CD14-positive monocyte (primary cell): ENCODE data around the gene ZNF281. TPM values are rescaled to one million over a fixed set of nuclear protein-coding genes. Genes with fewer than 3 reads are reported as not detected.

Experiments
- DNase-seq, 3 donors: peaks; one replicate each; pipeline ENCODE4 v3.0.0-alpha.2; 2011 to 2022
- H2AFZ ChIP-seq: 2 replicates; pipeline ENCODE4 v1.6.0; 2012; ENCODE audit warnings: mild to moderate bottlenecking, low read depth, low read length, inconsistent platforms; ENCODE audit not compliant: insufficient read depth, poor library complexity, severe bottlenecking
- H3K27ac ChIP-seq, 2 donors: 1 replicate in 1 of 2; 2 replicates in 1 of 2; pipeline ENCODE4 v1.5.1; 2012 to 2013; ENCODE audit warnings: low read length in 2 of 2, control low read depth in 1 of 2, inconsistent platforms in 1 of 2, low read depth in 1 of 2, mild to moderate bottlenecking in 1 of 2
- H3K27me3 ChIP-seq, 2 donors: one replicate each; pipeline versions ENCODE4 v1.6.0 to v1.6.1; 2011 to 2013; ENCODE audit warnings: low read length in 2 of 2; ENCODE audit not compliant: control insufficient read depth in 2 of 2, insufficient read depth in 2 of 2
- H3K36me3 ChIP-seq, 2 donors: replicated peaks in 1 of 2; 1 replicate in 1 of 2; 2 replicates in 1 of 2; pipeline versions ENCODE4 v1.5.1 to v1.6.1; 2012 to 2013; ENCODE audit warnings: low read length in 2 of 2, control low read depth in 1 of 2, inconsistent platforms in 1 of 2, mild to moderate bottlenecking in 1 of 2; ENCODE audit not compliant: insufficient read depth in 2 of 2, control insufficient read depth in 1 of 2
- H3K4me1 ChIP-seq, 2 donors: 1 replicate in 1 of 2; 2 replicates in 1 of 2; pipeline versions ENCODE4 v1.5.1 to v1.6.1; 2012 to 2013; ENCODE audit warnings: low read length in 2 of 2, control low read depth in 1 of 2, inconsistent platforms in 1 of 2, mild to moderate bottlenecking in 1 of 2, moderate library complexity in 1 of 2; ENCODE audit not compliant: insufficient read depth in 2 of 2, control insufficient read depth in 1 of 2
- H3K4me2 ChIP-seq: replicated peaks from 2 replicates; pipeline ENCODE3; 2012; ENCODE audit warnings: low read length, moderate library complexity, mild to moderate bottlenecking; ENCODE audit not compliant: poor library complexity, severe bottlenecking; ENCODE audit errors: extremely low read depth
- H3K4me3 ChIP-seq, 3 experiments: fragments of 200-600 bp in 1 of 3; sonication (generic) in 1 of 3; replicated peaks in 1 of 3; 1 replicate in 2 of 3; 2 replicates in 1 of 3; pipeline ENCODE4 v1.5.1; 2011 to 2013; ENCODE audit warnings: low read length in 3 of 3, mild to moderate bottlenecking in 3 of 3, control low read depth in 2 of 3, low read depth in 2 of 3, inconsistent platforms in 1 of 3, moderate library complexity in 1 of 3
- H3K79me2 ChIP-seq: 2 replicates; pipeline ENCODE4 v1.6.0; 2012; ENCODE audit warnings: mild to moderate bottlenecking, control low read depth, inconsistent platforms, low read length, moderate library complexity; ENCODE audit not compliant: insufficient read depth
- H3K9ac ChIP-seq: 2 replicates; pipeline ENCODE4 v1.6.0; 2017; ENCODE audit warnings: low read length, mild to moderate bottlenecking; ENCODE audit not compliant: insufficient read depth, poor library complexity, severe bottlenecking
- H3K9me3 ChIP-seq, 2 donors: replicated peaks in 1 of 2; 1 replicate in 1 of 2; 2 replicates in 1 of 2; pipeline versions ENCODE4 v1.5.1 to v1.6.1; 2012 to 2013; ENCODE audit warnings: low read length in 2 of 2, control low read depth in 1 of 2; ENCODE audit not compliant: control insufficient read depth in 1 of 2, insufficient read depth in 1 of 2
- H4K20me1 ChIP-seq: 2 replicates; pipeline ENCODE4 v1.6.0; 2012; ENCODE audit warnings: mild to moderate bottlenecking, low read length, control low read depth, moderate library complexity; ENCODE audit not compliant: insufficient read depth
- H3K27ac Mint-ChIP-seq, 7 donors: one replicate each; pipeline ENCODE4 v1.8.0; 2020; ENCODE audit warnings: mild to moderate bottlenecking in 7 of 7, mixed read lengths in 7 of 7, moderate library complexity in 6 of 7, inconsistent platforms in 2 of 7
- H3K27me3 Mint-ChIP-seq, 3 donors: one replicate each; pipeline ENCODE4 v1.8.0; 2021 to 2022; ENCODE audit warnings: low read depth in 3 of 3, mild to moderate bottlenecking in 3 of 3, mixed read lengths in 3 of 3, moderate library complexity in 3 of 3, inconsistent platforms in 1 of 3
- H3K36me3 Mint-ChIP-seq, 2 donors: one replicate each; pipeline ENCODE4 v1.8.0; 2020; ENCODE audit warnings: mixed read lengths in 2 of 2, inconsistent platforms in 1 of 2, mild to moderate bottlenecking in 1 of 2
- H3K4me1 Mint-ChIP-seq: one replicate; pipeline ENCODE4 v1.8.0; 2020; ENCODE audit warnings: mild to moderate bottlenecking, mixed read lengths
- H3K4me3 Mint-ChIP-seq, 2 donors: one replicate each; pipeline ENCODE4 v1.8.0; 2020; ENCODE audit warnings: mild to moderate bottlenecking in 2 of 2, mixed read lengths in 2 of 2, moderate library complexity in 1 of 2
- H3K9me3 Mint-ChIP-seq, 7 donors: one replicate each; pipeline ENCODE4 v1.8.0; 2020 to 2022; ENCODE audit warnings: mixed read lengths in 7 of 7, mild to moderate bottlenecking in 6 of 7, moderate library complexity in 6 of 7, inconsistent platforms in 2 of 7
- WGBS: methylation state at CpG from one replicate; pipeline ENCODE4 v1.1.5; 2013; ENCODE audit warnings: missing lambda C conversion rate; ENCODE audit not compliant: insufficient coverage; 5-methylcytosine and 5-hydroxymethylcytosine counted together
- intact Hi-C, 2 donors: fragments of 100-400 bp; cut with micrococcal nuclease; formaldehyde crosslinking; loops; one replicate each; pipeline versions ENCODE4 v1.15.0 to v1.15.1; 2023
- polyA plus RNA-seq, 3 donors: library from polyadenylated mRNA; depleted of rRNA in 1 of 3; unstranded in 2 of 3; stranded (reverse) in 1 of 3; fragments of 300-500 nt in 2 of 3; fragments of >200 nt in 1 of 3; fragmentation: Illumina TruSeq in 2 of 3; gene quantifications; 1 replicate in 2 of 3; 2 replicates in 1 of 3; pipeline ENCODE4 v1.2.3, GENCODE V29; 2012 to 2021
- TF ChIP-seq, protein P1 (sequence below): fragments of 200-600 bp; IDR thresholded peaks from one replicate; pipeline ENCODE4 v1.8.0; 2022; ENCODE audit warnings: antibody characterized with exemption, mild to moderate bottlenecking

The ZNF281 gene
- polyA plus RNA-seq, 3 donors, result 10.5 to 30.6 (median 26.6) TPM

DNA sequence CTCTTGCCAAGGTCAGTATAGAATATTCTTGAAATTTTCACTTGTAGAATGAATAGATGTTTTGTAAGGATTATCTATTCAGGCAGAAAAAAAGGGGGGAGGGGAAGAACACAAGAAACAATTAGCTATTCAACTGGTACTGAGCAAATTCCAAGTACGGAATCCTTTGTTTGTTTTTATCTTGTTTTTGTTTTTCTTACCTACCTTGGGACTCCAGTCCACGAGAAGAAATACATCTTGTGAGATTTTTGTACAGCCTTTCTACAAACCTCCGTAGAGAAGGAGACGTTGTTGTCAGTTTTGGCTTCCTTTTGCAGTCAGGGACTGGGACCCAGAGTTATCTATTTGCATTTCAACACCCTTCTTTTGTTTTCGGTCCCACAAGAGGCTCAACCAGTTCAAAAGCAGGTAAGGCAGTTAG lies 36.0 kb downstream of the ZNF281 start:
- no peaks in the 10 kb centered on the region for H4K20me1 ChIP-seq
- H3K4me3 ChIP-seq, result no peak overlapping the region
- H3K9ac ChIP-seq, result no peak overlapping the region
- Mint-ChIP-seq H3K4me1 (peaks cover 14% of the 10 kb centered on the region), H3K9me3 (no peaks in the 10 kb centered on the region), H3K36me3 (peaks cover 0 to 2% of the 10 kb centered on the region in 2 donors), H3K27me3 (no peaks in the 10 kb centered on the region), H3K27ac (no peak overlapping the region), H3K4me3 (no peak overlapping the region)
- H3K27me3 ChIP-seq, result no peaks in the 10 kb centered on the region
- no peaks in the 10 kb centered on the region for H3K36me3 ChIP-seq
- intact Hi-C loops, result no loop called here
- H2AFZ ChIP-seq, result no peak overlapping the region
- H3K9me3 ChIP-seq, result no peaks in the 10 kb centered on the region
- H3K27ac ChIP-seq, result no peak overlapping the region
- H3K4me2 ChIP-seq, result no peak overlapping the region
- H3K4me1 ChIP-seq, result peaks cover 3 to 9% of the 10 kb centered on the region in 2 donors
- no peaks in the 10 kb centered on the region for H3K79me2 ChIP-seq
- TF ChIP-seq, protein P1, sequence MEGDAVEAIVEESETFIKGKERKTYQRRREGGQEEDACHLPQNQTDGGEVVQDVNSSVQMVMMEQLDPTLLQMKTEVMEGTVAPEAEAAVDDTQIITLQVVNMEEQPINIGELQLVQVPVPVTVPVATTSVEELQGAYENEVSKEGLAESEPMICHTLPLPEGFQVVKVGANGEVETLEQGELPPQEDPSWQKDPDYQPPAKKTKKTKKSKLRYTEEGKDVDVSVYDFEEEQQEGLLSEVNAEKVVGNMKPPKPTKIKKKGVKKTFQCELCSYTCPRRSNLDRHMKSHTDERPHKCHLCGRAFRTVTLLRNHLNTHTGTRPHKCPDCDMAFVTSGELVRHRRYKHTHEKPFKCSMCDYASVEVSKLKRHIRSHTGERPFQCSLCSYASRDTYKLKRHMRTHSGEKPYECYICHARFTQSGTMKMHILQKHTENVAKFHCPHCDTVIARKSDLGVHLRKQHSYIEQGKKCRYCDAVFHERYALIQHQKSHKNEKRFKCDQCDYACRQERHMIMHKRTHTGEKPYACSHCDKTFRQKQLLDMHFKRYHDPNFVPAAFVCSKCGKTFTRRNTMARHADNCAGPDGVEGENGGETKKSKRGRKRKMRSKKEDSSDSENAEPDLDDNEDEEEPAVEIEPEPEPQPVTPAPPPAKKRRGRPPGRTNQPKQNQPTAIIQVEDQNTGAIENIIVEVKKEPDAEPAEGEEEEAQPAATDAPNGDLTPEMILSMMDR, result no peak
- 100% methylated on average over 3 of the region's 5 CpGs for WGBS
- DNase-seq, result no peak

DNA sequence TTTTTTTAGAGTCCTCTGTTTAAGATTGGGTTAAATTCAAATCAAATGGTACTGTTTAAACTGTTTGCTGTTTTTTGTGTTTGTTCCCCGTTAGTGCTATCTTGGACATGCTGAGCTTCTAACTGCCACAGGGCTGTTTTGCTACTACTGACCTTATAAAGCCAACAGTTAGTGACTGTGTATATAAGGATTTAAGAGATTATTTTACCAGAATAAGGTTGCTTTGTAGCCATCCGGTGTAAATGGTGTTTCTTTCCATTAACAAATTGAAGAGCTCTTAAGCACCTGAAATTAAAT lies 37.0 kb downstream of the ZNF281 start:
- Histone ChIP-seq H3K9me3 (no peaks in the 10 kb centered on the region), H3K4me1 (peaks cover 13 to 16% of the 10 kb centered on the region in 2 donors), H3K27me3 (no peaks in the 10 kb centered on the region), H3K79me2 (no peaks in the 10 kb centered on the region), H3K9ac (no peak overlapping the region), H3K36me3 (no peaks in the 10 kb centered on the region), H2AFZ (no peak overlapping the region), H4K20me1 (no peaks in the 10 kb centered on the region), H3K4me3 (no peak overlapping the region), H3K27ac (no peak overlapping the region), H3K4me2 (no peak overlapping the region)
- H3K27ac Mint-ChIP-seq, result no peak overlapping the region
- peaks cover 0 to 2% of the 10 kb centered on the region in 2 donors for H3K36me3 Mint-ChIP-seq
- intact Hi-C loops, result no loop called here
- no peaks in the 10 kb centered on the region for H3K9me3 Mint-ChIP-seq
- no peak overlapping the region for H3K4me3 Mint-ChIP-seq
- WGBS, result no CpG with 5 or more reads among the region's 2 CpGs
- no peaks in the 10 kb centered on the region for H3K27me3 Mint-ChIP-seq
- H3K4me1 Mint-ChIP-seq, result peaks cover 22% of the 10 kb centered on the region
- no peak for DNase-seq
- TF ChIP-seq, protein P1, result no peak
